ENCODE measurements around the gene KRT76.

DNA sequence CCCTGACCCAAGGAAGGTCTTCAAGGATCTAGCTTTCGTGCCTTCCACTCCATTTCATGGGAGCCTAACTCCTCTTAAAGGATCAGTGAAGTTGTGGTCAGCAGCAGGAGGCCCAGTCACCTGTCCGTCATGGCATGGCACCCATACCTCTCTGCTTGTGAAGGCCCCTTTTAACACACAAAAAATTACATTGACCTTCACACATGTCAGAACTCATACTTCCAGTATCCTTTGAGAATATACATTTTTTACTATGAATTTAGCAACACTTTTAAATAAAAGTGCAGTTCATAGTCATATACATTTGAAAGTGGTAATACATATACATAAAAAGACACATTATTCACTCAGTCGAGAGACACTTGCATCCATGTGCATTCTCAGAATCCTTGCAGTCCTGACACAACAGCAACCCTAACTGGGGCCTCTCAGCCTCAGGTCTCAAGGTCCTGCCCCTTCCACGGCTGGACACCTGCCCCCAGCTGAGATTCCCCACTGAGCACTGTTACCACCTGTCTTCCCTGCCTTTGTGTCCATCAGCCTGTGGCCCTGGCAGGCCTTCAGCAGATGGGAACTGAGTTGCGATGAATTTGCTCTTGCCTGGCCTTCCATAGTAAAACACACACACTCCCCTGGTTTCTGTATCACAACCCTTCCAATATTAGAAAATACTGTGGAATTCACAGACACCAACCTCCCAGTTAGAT is 22.5 kb upstream of the KRT76 start:
- no peak for TF ChIP-seq CTCF (IDR thresholded peaks at IDR 0.05)
- no peak for TF ChIP-seq POLR2A (IDR thresholded peaks at IDR 0.05)
